Keratinocyte (primary cell): Measurements from ENCODE around the gene CCSER1. TPM values are rescaled to one million over a fixed set of nuclear protein-coding genes. Genes with fewer than 3 reads are reported as not detected.

Experiments used
- DNase-seq: peaks from one replicate; pipeline ENCODE4 v3.0.0-alpha.2; 2011; ENCODE audit warnings: low read depth, missing footprints, low spot score
- FAIRE-seq: peaks from 2 replicates; lab custom pipeline; 2011; peaks lifted over from hg19 to GRCh38; lab: Jason Lieb, UNC
- H2AFZ ChIP-seq: 2 replicates; pipeline ENCODE4 v1.6.0; 2012; ENCODE audit warnings: low read length, control low read depth, inconsistent platforms; ENCODE audit not compliant: control insufficient read depth
- H3K27ac ChIP-seq: 2 replicates; pipeline ENCODE4 v1.5.1; 2011; ENCODE audit warnings: low read length; ENCODE audit not compliant: control insufficient read depth, insufficient read depth
- H3K27me3 ChIP-seq: 3 replicates; pipeline ENCODE4 v1.6.0; 2011; ENCODE audit warnings: low read length; ENCODE audit not compliant: control insufficient read depth, insufficient read depth; ENCODE audit errors: extremely low read depth
- H3K36me3 ChIP-seq, 2 experiments: 2 replicates in 1 of 2; 3 replicates in 1 of 2; pipeline ENCODE4 v1.5.1; 2011; ENCODE audit warnings: low read length in 2 of 2, mild to moderate bottlenecking in 1 of 2; ENCODE audit not compliant: control insufficient read depth in 2 of 2, insufficient read depth in 2 of 2; ENCODE audit errors: extremely low read depth in 1 of 2
- H3K4me1 ChIP-seq: 3 replicates; pipeline ENCODE4 v1.5.1; 2011; ENCODE audit warnings: low read length; ENCODE audit not compliant: control insufficient read depth, insufficient read depth; ENCODE audit errors: extremely low read depth
- H3K4me2 ChIP-seq: 3 replicates; pipeline ENCODE4 v1.6.0; 2011; ENCODE audit warnings: low read depth, low read length; ENCODE audit not compliant: control insufficient read depth, insufficient read depth; ENCODE audit errors: extremely low read depth
- H3K4me3 ChIP-seq, 3 experiments: fragments of 200-600 bp in 1 of 3; sonication (generic) in 1 of 3; 2 replicates in 2 of 3; 3 replicates in 1 of 3; pipeline ENCODE4 v1.5.1; 2011 to 2016; ENCODE audit warnings: low read length in 3 of 3, mild to moderate bottlenecking in 3 of 3, control low read depth in 2 of 3, inconsistent platforms in 1 of 3, low read depth in 1 of 3, mixed read lengths in 1 of 3, mixed run types in 1 of 3, moderate library complexity in 1 of 3; ENCODE audit not compliant: control insufficient read depth in 2 of 3, insufficient read depth in 2 of 3; ENCODE audit errors: extremely low read depth in 1 of 3
- H3K79me2 ChIP-seq: 2 replicates; pipeline ENCODE4 v1.6.0; 2012; ENCODE audit warnings: low read length; ENCODE audit not compliant: control insufficient read depth, insufficient read depth
- H3K9ac ChIP-seq: 3 replicates; pipeline ENCODE4 v1.6.0; 2011; ENCODE audit warnings: low read length; ENCODE audit not compliant: control insufficient read depth, insufficient read depth; ENCODE audit errors: extremely low read depth
- H3K9me1 ChIP-seq: 3 replicates; pipeline ENCODE4 v1.6.0; 2011; ENCODE audit warnings: low read length; ENCODE audit not compliant: control insufficient read depth, insufficient read depth; ENCODE audit errors: extremely low read depth
- H3K9me3 ChIP-seq: 2 replicates; pipeline ENCODE4 v1.5.1; 2012; ENCODE audit warnings: low read depth, low read length; ENCODE audit not compliant: control insufficient read depth
- H4K20me1 ChIP-seq: 3 replicates; pipeline ENCODE4 v1.6.0; 2011; ENCODE audit warnings: low read length; ENCODE audit not compliant: control insufficient read depth, insufficient read depth; ENCODE audit errors: extremely low read depth
- EZH2 ChIP-seq: IDR thresholded peaks from one replicate; pipeline ENCODE4 v1.6.1; 2012; ENCODE audit warnings: inconsistent platforms, mild to moderate bottlenecking, low read length, moderate library complexity
- dilution Hi-C: fragments of 300-500 bp; cut with MboI; formaldehyde crosslinking; loops from one replicate; pipeline ENCODE4 v1.7.0; 2020; ENCODE audit warnings: low sequenced_read_pairs; ENCODE audit not compliant: extremely low pct_ligation_motif_present
- polyA plus RNA-seq, 5 experiments: library from polyadenylated mRNA; depleted of rRNA in 3 of 5; stranded (reverse) in 3 of 5; stranded (forward) in 1 of 5; unstranded in 1 of 5; fragments of >200 nt; gene quantifications; 1 replicate in 1 of 5; 2 replicates in 3 of 5; 3 replicates in 1 of 5; pipeline versions ENCODE4 v1.2.1 to v1.2.3, GENCODE V29; 2011 to 2012; ENCODE audit warnings: missing spikeins in 2 of 5, low read depth in 1 of 5, low replicate concordance in 1 of 5
- TF ChIP-seq, protein P1 (sequence below), 3 experiments: IDR thresholded peaks in 1 of 3; conservative IDR thresholded peaks in 1 of 3; optimal IDR thresholded peaks in 1 of 3; 2 replicates in 2 of 3; 3 replicates in 1 of 3; pipeline versions ENCODE3 to v1.5.1; 2011; ENCODE audit warnings: low read length in 3 of 3, mild to moderate bottlenecking in 3 of 3, moderate library complexity in 2 of 3, control low read depth in 1 of 3, inconsistent platforms in 1 of 3; ENCODE audit not compliant: insufficient read depth in 2 of 3; ENCODE audit errors: extremely low read depth in 1 of 3

CCSER1 gene
- polyA plus RNA-seq, 1 donor (not counting 4 experiments of a cell fraction or from before 2014, with no cell fraction given), result 1.2 TPM

DNA sequence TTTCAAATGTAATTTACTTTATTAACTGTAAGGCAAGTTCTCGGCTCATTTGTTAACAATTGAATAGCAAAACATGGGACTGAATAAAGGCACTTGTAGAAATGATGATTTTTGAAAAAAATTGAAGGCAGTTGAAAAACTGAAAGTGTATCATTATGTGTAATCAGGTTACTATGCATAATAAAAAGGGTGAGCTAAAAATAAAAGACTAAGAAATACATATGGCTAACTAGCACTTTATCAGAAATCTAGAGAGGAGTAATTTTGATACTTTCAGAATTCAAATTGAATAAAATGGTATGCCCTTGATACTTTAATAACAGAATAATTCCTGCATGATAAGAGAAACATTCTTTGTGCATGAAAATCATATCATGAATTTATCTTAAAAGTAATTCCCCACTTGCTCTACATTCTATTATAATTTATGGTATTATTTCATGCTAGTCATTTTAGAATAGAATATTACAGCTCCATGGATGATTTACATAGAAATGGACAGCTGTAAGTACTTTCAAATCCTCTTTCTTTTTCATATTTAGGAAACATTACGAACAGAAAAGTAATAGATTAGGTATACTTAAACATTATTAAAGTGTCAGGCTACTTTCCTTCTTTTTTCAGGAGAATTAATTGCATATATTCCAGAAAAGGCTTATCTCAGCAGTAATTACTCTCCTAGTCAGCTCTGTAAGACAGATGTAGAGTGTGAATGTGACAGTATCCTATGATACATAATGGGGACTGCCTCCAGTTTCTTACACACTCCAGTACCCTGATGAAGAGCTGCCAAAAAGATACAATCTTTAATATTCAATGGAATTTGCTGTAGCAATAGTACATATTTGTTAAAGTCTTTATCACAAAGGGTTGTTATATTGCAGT lies 697.3 kb downstream of the CCSER1 start:
- Histone ChIP-seq H3K9me3 (no peaks in the 10 kb centered on the region), H3K4me3 (no peak overlapping the region), H4K20me1 (no peaks in the 10 kb centered on the region), H3K4me2 (no peak overlapping the region), H3K27ac (no peak overlapping the region), H3K27me3 (no peaks in the 10 kb centered on the region), H3K79me2 (no peaks in the 10 kb centered on the region), H2AFZ (no peak overlapping the region), H3K9me1 (no peaks in the 10 kb centered on the region), H3K9ac (no peak overlapping the region), H3K4me1 (no peaks in the 10 kb centered on the region), H3K36me3 (no peaks in the 10 kb centered on the region)
- TF ChIP-seq EZH2, result no peak
- TF ChIP-seq, protein P1, sequence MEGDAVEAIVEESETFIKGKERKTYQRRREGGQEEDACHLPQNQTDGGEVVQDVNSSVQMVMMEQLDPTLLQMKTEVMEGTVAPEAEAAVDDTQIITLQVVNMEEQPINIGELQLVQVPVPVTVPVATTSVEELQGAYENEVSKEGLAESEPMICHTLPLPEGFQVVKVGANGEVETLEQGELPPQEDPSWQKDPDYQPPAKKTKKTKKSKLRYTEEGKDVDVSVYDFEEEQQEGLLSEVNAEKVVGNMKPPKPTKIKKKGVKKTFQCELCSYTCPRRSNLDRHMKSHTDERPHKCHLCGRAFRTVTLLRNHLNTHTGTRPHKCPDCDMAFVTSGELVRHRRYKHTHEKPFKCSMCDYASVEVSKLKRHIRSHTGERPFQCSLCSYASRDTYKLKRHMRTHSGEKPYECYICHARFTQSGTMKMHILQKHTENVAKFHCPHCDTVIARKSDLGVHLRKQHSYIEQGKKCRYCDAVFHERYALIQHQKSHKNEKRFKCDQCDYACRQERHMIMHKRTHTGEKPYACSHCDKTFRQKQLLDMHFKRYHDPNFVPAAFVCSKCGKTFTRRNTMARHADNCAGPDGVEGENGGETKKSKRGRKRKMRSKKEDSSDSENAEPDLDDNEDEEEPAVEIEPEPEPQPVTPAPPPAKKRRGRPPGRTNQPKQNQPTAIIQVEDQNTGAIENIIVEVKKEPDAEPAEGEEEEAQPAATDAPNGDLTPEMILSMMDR (optimal IDR thresholded peaks at IDR 0.05 in 1 of 3, IDR thresholded peaks at IDR 0.05 in 1 of 3, conservative IDR thresholded peaks at IDR 0.05 in 1 of 3; ENCODE audit: extremely low read depth in 1 of 3, insufficient read depth in 2 of 3, low read length in 3 of 3), result no peak
- FAIRE-seq, result no peak
- dilution Hi-C loops, result no loop called here
- no peak for DNase-seq

DNA sequence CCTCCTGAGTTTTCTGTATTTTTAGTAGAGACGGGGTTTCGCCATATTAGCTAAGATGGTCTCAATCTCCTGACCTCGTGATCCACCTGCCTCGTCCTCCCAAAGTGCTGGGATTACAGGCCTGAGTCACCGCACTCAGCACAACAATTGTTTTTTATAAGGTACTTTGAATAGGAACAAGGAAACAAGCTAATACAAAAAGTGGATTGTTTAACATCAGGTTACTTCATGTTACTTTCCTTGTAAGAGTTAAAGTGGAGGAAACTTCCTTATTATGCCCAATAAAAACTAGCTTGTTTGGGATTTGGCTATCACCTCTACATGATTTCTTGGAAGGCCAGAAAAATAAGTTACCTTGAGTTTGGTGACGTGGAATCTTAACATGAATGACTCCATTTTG lies 698.7 kb downstream of the CCSER1 start:
- no peak overlapping the region for H3K4me3 ChIP-seq
- H3K27ac ChIP-seq, result no peak overlapping the region
- H3K9ac ChIP-seq, result no peak overlapping the region
- H3K36me3 ChIP-seq, result no peaks in the 10 kb centered on the region
- TF ChIP-seq, protein P1 (optimal IDR thresholded peaks at IDR 0.05 in 1 of 3, IDR thresholded peaks at IDR 0.05 in 1 of 3, conservative IDR thresholded peaks at IDR 0.05 in 1 of 3; ENCODE audit: extremely low read depth in 1 of 3, insufficient read depth in 2 of 3, low read length in 3 of 3), result no peak
- no peak for TF ChIP-seq EZH2
- no peaks in the 10 kb centered on the region for H3K4me1 ChIP-seq
- no peaks in the 10 kb centered on the region for H3K9me1 ChIP-seq
- FAIRE-seq, result no peak
- H3K4me2 ChIP-seq, result no peak overlapping the region
- no peaks in the 10 kb centered on the region for H4K20me1 ChIP-seq
- no peaks in the 10 kb centered on the region for H3K27me3 ChIP-seq
- H2AFZ ChIP-seq, result no peak overlapping the region
- H3K9me3 ChIP-seq, result no peaks in the 10 kb centered on the region
- DNase-seq, result no peak
- dilution Hi-C loops, result no loop called here
- no peaks in the 10 kb centered on the region for H3K79me2 ChIP-seq
